Measurements from ENCODE around the gene FYCO1. TPM values are rescaled to one million over a fixed set of nuclear protein-coding genes. Genes with fewer than 3 reads are reported as not detected.

The FYCO1 gene
- total and polyA plus RNA-seq, 2 of the 13 experiments (the other 11 are each of a cell fraction or from before 2014, with no cell fraction given) = 2.7 to 4.2 TPM

GRCh38 chr3:45885979-45886705 is 109.5 kb downstream of the FYCO1 start, which contains the start of gene CCR9 (continued):
- TF ChIP-seq ZXDC (CRISPR knock-in tag; IDR thresholded peaks at IDR 0.05) = no peak

- Histone ChIP-seq H3K79me2 (ENCODE audit: insufficient read depth, low read length) (no peaks in the 10 kb centered on the region), H3K4me1 (ENCODE audit: insufficient read depth, low read length) (no peaks in the 10 kb centered on the region), H3K9me3 (ENCODE audit: low read length) (no peaks in the 10 kb centered on the region), H3K4me2 (ENCODE audit: low read depth, low read length) (no peak overlapping the region), H3K27ac (ENCODE audit: extremely low read length, insufficient read depth, low read length) (no peak overlapping the region), H2AFZ (ENCODE audit: low read length) (no peak overlapping the region), H4K20me1 (ENCODE audit: insufficient read depth, low read length) (no peaks in the 10 kb centered on the region), H3K27me3 (ENCODE audit: control insufficient read depth in 1 of 2, insufficient read depth in 2 of 2, low read length in 2 of 2) (peaks cover 0 to 4% of the 10 kb centered on the region in 2 experiments; a peak in 1 of 5 replicates), H3K4me3 (replicated peaks in 1 of 3; ENCODE audit: insufficient read depth in 1 of 3, low read depth in 2 of 3, low read length in 3 of 3) (no peak overlapping the region), H3K9ac (ENCODE audit: insufficient read depth, low read depth, low read length) (no peak overlapping the region), H3K36me3 (replicated peaks in 1 of 2; ENCODE audit: control insufficient read depth in 1 of 2, insufficient read depth in 2 of 2, low read length in 2 of 2) (no peaks in the 10 kb centered on the region)
- intact Hi-C loops (cut with micrococcal nuclease; ENCODE audit: unreplicated experiment) = no loop called here
- ATAC-seq = no peak
- no TSS peak for BruUV-seq (replicated peaks)
- in situ Hi-C loops (cut with HindIII; ENCODE audit: extremely low pct_ligation_motif_present, low pct_unique_long_range_greater_than_20kb) = no loop called here
- 64% methylated on average over 23 of the region's 23 CpGs for WGBS (ENCODE audit: low lambda C conversion rate)
- ChIA-PET CTCF (ENCODE audit: low intra/inter-chr PET ratio, low total read pairs) (no interaction called here), POLR2A (no interaction called here)
- no peak for DNase-seq (ENCODE audit: low spot score)
- FAIRE-seq = no peak
- TF ChIP-seq TBL1XR1 (IDR thresholded peaks at IDR 0.05; ENCODE audit: borderline replicate concordance, low read length, partially characterized antibody) = no peak
- TF ChIP-seq PBX3 (CRISPR knock-in tag; IDR thresholded peaks at IDR 0.05; ENCODE audit: borderline replicate concordance) = no peak
- no peak for TF ChIP-seq HOMEZ (CRISPR knock-in tag; IDR thresholded peaks at IDR 0.05; ENCODE audit: low read depth)
- no peak for TF ChIP-seq ARID2 (CRISPR knock-in tag; IDR thresholded peaks at IDR 0.05; ENCODE audit: borderline replicate concordance)
- TF ChIP-seq HNRNPH1 (optimal IDR thresholded peaks at IDR 0.05; ENCODE audit: low read depth, low read length) = no peak
- TF ChIP-seq ZNF224 (CRISPR knock-in tag; IDR thresholded peaks at IDR 0.05) = no peak
- no peak for TF ChIP-seq HNF4A (CRISPR knock-in tag; IDR thresholded peaks at IDR 0.05)
- no peak for TF ChIP-seq PHF20 (CRISPR knock-in tag; IDR thresholded peaks at IDR 0.05)
- no peak for TF ChIP-seq ZNF225 (CRISPR knock-in tag; IDR thresholded peaks at IDR 0.05)
- TF ChIP-seq ZNF292 (CRISPR knock-in tag; IDR thresholded peaks at IDR 0.05; ENCODE audit: borderline replicate concordance, low read depth) = no peak
- TF ChIP-seq SRF (IDR thresholded peaks at IDR 0.05; ENCODE audit: low read depth, low read length) = no peak
- TF ChIP-seq HNRNPL (IDR thresholded peaks at IDR 0.05; ENCODE audit: low read depth, low read length) = no peak
- no peak for TF ChIP-seq FOXA1 (IDR thresholded peaks at IDR 0.05)
- no peak for TF ChIP-seq FOXA1 (CRISPR knock-in tag; IDR thresholded peaks at IDR 0.05)
- no peak for TF ChIP-seq RBAK (CRISPR knock-in tag; IDR thresholded peaks at IDR 0.05)
These were observed 111.0 kb downstream of the FYCO1 start for GRCh38 chr3:45884368-45885201.

All from HepG2 (cell line).